ENCODE data around the gene ZNF385C.

Gene ZNF385C

GRCh38 chr17:42118126-42118510 is 19.8 kb upstream of the ZNF385C start:
- no peak for DNase-seq (ENCODE audit: low read depth in 2 of 2)
- no peak for TF ChIP-seq CTCF (IDR thresholded peaks at IDR 0.05; ENCODE audit: low read depth, low read length)
- no peak overlapping the region for H3K4me3 ChIP-seq (replicated peaks in 1 of 2; ENCODE audit: low read depth in 2 of 2, low read length in 2 of 2)

GRCh38 chr17:42117397-42118125 is 19.3 kb upstream of the ZNF385C start:
- DNase-seq (ENCODE audit: low read depth in 2 of 2), result no peak
- no peak for TF ChIP-seq CTCF (IDR thresholded peaks at IDR 0.05; ENCODE audit: low read depth, low read length)
- H3K4me3 ChIP-seq (replicated peaks in 1 of 2; ENCODE audit: low read depth in 2 of 2, low read length in 2 of 2), result no peak overlapping the region

GRCh38 chr17:42116705-42117396 is 18.6 kb upstream of the ZNF385C start:
- DNase-seq (ENCODE audit: low read depth in 2 of 2), result peak; percentile 88
- no peak overlapping the region for H3K4me3 ChIP-seq (replicated peaks in 1 of 2; ENCODE audit: low read depth in 2 of 2, low read length in 2 of 2)
- peak; percentile 86 for TF ChIP-seq CTCF (IDR thresholded peaks at IDR 0.05; ENCODE audit: low read depth, low read length)

- no peak for TF ChIP-seq CTCF (IDR thresholded peaks at IDR 0.05; ENCODE audit: low read depth, low read length)
- DNase-seq (ENCODE audit: low read depth in 2 of 2), result no peak
- no peak overlapping the region for H3K4me3 ChIP-seq (replicated peaks in 1 of 2; ENCODE audit: low read depth in 2 of 2, low read length in 2 of 2)
Measured at GRCh38 chr17:42114118-42114517, 15.8 kb upstream of the ZNF385C start.

- TF ChIP-seq CTCF (IDR thresholded peaks at IDR 0.05; ENCODE audit: low read depth, low read length), result no peak
- no peak overlapping the region for H3K4me3 ChIP-seq (replicated peaks in 1 of 2; ENCODE audit: low read depth in 2 of 2, low read length in 2 of 2)
- DNase-seq (ENCODE audit: low read depth in 2 of 2), result no peak
Measured at GRCh38 chr17:42113293-42114069, 15.2 kb upstream of the ZNF385C start.

GRCh38 chr17:42112552-42113176 is 14.4 kb upstream of the ZNF385C start, which contains the start of gene DHX58:
TSS of gene DHX58 (minus strand) at chr17:42112714. CDS start at chr17:42111892, 822 bp downstream.
- peak; percentile 84 to 90 for DNase-seq (ENCODE audit: low read depth in 2 of 2)
- peak within 1 kb of the TSS; percentile 51 to 58 for H3K4me3 ChIP-seq (replicated peaks in 1 of 2; ENCODE audit: low read depth in 2 of 2, low read length in 2 of 2)
- TF ChIP-seq CTCF (IDR thresholded peaks at IDR 0.05; ENCODE audit: low read depth, low read length), result no peak

All from cardiac fibroblast (primary cell).